GM12892 (cell line): ENCODE data around the gene GRAMD1B.

Source experiments
- POLR2A ChIP-seq: IDR thresholded peaks from 2 replicates; pipeline ENCODE4 v1.6.1; 2011; ENCODE audit warnings: low read depth, low read length, control low read depth
- POLR2AphosphoS5 ChIP-seq: IDR thresholded peaks from 2 replicates; pipeline ENCODE4 v1.6.1; 2011; ENCODE audit warnings: low read depth, low read length, control low read depth
- TAF1 ChIP-seq: IDR thresholded peaks from 2 replicates; pipeline ENCODE4 v1.6.1; 2011; ENCODE audit warnings: low read depth, mild to moderate bottlenecking, control low read depth, low read length, borderline replicate concordance

- TF ChIP-seq POLR2A (no peak), POLR2AphosphoS5 (no peak), TAF1 (no peak)
Measured at GRCh38 chr11:123584737-123585136, 154.7 kb downstream of the GRAMD1B start.
